ENCODE measurements around the gene OR52H1. TPM values are rescaled to one million over a fixed set of nuclear protein-coding genes. Genes with fewer than 3 reads are reported as not detected.

OR52H1 gene
- total and polyA plus RNA-seq, 2 experiments from 2014 or later, result 0.28 TPM; not detected in 1

DNA sequence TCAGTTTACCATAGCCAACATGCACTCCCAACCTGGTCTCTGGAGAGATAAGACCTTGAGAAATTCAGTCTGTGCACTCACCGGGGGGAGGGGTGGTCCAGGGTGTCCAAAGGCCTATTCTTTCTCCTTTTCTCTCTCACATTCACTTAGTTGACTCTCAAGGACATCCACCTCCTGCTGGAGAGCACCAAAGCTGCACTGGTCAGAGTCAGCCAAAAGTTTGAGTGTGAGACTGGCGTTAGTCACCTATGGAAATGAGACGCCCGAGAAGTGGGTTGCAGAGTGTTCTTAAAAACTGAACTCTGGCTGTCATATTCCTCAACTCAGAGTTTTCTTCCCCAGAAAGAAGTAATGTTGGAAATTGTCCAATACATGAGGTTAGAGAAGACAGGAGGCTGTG is 26.8 kb downstream of the OR52H1 start:
- no peaks in the 10 kb centered on the region; the same call in 1 of the 2 replicates for H4K20me1 ChIP-seq (replicated peaks; ENCODE audit: insufficient read depth)
- no peaks in the 10 kb centered on the region for H3K36me3 ChIP-seq (ENCODE audit: insufficient read depth)
- TF ChIP-seq STAT1 (IDR thresholded peaks at IDR 0.05; ENCODE audit: unreplicated experiment) (no peak), EZH2phosphoT487 (IDR thresholded peaks at IDR 0.05; ENCODE audit: unreplicated experiment) (no peak), ZNF331 (CRISPR knock-in tag; IDR thresholded peaks at IDR 0.05; ENCODE audit: low read depth) (no peak), NANOG (IDR thresholded peaks at IDR 0.05; ENCODE audit: borderline replicate concordance) (no peak), ZNF114 (CRISPR knock-in tag; IDR thresholded peaks at IDR 0.05) (no peak), EZH2 (IDR thresholded peaks at IDR 0.05; ENCODE audit: low read depth, unreplicated experiment) (no peak), CREB1 (CRISPR knock-in tag; IDR thresholded peaks at IDR 0.05; ENCODE audit: low read depth) (no peak), JUNB (IDR thresholded peaks at IDR 0.05; ENCODE audit: unreplicated experiment) (no peak), POLR2AphosphoS5 (IDR thresholded peaks at IDR 0.05; ENCODE audit: low read depth) (no peak)
- TF ChIP-seq, protein P1, sequence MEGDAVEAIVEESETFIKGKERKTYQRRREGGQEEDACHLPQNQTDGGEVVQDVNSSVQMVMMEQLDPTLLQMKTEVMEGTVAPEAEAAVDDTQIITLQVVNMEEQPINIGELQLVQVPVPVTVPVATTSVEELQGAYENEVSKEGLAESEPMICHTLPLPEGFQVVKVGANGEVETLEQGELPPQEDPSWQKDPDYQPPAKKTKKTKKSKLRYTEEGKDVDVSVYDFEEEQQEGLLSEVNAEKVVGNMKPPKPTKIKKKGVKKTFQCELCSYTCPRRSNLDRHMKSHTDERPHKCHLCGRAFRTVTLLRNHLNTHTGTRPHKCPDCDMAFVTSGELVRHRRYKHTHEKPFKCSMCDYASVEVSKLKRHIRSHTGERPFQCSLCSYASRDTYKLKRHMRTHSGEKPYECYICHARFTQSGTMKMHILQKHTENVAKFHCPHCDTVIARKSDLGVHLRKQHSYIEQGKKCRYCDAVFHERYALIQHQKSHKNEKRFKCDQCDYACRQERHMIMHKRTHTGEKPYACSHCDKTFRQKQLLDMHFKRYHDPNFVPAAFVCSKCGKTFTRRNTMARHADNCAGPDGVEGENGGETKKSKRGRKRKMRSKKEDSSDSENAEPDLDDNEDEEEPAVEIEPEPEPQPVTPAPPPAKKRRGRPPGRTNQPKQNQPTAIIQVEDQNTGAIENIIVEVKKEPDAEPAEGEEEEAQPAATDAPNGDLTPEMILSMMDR (conservative IDR thresholded peaks at IDR 0.05; ENCODE audit: low read depth in 2 of 2), result no peak
- TF ChIP-seq, protein P2, sequence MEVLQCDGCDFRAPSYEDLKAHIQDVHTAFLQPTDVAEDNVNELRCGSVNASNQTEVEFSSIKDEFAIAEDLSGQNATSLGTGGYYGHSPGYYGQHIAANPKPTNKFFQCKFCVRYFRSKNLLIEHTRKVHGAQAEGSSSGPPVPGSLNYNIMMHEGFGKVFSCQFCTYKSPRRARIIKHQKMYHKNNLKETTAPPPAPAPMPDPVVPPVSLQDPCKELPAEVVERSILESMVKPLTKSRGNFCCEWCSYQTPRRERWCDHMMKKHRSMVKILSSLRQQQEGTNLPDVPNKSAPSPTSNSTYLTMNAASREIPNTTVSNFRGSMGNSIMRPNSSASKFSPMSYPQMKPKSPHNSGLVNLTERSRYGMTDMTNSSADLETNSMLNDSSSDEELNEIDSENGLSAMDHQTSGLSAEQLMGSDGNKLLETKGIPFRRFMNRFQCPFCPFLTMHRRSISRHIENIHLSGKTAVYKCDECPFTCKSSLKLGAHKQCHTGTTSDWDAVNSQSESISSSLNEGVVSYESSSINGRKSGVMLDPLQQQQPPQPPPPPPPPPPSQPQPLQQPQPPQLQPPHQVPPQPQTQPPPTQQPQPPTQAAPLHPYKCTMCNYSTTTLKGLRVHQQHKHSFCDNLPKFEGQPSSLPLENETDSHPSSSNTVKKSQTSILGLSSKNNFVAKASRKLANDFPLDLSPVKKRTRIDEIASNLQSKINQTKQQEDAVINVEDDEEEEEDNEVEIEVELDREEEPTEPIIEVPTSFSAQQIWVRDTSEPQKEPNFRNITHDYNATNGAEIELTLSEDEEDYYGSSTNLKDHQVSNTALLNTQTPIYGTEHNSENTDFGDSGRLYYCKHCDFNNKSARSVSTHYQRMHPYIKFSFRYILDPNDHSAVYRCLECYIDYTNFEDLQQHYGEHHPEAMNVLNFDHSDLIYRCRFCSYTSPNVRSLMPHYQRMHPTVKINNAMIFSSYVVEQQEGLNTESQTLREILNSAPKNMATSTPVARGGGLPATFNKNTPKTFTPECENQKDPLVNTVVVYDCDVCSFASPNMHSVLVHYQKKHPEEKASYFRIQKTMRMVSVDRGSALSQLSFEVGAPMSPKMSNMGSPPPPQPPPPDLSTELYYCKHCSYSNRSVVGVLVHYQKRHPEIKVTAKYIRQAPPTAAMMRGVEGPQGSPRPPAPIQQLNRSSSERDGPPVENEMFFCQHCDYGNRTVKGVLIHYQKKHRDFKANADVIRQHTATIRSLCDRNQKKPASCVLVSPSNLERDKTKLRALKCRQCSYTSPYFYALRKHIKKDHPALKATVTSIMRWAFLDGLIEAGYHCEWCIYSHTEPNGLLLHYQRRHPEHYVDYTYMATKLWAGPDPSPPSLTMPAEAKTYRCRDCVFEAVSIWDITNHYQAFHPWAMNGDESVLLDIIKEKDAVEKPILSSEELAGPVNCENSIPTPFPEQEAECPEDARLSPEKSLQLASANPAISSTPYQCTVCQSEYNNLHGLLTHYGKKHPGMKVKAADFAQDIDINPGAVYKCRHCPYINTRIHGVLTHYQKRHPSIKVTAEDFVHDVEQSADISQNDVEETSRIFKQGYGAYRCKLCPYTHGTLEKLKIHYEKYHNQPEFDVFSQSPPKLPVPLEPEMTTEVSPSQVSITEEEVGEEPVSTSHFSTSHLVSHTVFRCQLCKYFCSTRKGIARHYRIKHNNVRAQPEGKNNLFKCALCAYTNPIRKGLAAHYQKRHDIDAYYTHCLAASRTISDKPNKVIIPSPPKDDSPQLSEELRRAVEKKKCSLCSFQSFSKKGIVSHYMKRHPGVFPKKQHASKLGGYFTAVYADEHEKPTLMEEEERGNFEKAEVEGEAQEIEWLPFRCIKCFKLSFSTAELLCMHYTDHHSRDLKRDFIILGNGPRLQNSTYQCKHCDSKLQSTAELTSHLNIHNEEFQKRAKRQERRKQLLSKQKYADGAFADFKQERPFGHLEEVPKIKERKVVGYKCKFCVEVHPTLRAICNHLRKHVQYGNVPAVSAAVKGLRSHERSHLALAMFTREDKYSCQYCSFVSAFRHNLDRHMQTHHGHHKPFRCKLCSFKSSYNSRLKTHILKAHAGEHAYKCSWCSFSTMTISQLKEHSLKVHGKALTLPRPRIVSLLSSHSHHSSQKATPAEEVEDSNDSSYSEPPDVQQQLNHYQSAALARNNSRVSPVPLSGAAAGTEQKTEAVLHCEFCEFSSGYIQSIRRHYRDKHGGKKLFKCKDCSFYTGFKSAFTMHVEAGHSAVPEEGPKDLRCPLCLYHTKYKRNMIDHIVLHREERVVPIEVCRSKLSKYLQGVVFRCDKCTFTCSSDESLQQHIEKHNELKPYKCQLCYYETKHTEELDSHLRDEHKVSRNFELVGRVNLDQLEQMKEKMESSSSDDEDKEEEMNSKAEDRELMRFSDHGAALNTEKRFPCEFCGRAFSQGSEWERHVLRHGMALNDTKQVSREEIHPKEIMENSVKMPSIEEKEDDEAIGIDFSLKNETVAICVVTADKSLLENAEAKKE (CRISPR knock-in tag; IDR thresholded peaks at IDR 0.05), result no peak
- TF ChIP-seq, protein P3, sequence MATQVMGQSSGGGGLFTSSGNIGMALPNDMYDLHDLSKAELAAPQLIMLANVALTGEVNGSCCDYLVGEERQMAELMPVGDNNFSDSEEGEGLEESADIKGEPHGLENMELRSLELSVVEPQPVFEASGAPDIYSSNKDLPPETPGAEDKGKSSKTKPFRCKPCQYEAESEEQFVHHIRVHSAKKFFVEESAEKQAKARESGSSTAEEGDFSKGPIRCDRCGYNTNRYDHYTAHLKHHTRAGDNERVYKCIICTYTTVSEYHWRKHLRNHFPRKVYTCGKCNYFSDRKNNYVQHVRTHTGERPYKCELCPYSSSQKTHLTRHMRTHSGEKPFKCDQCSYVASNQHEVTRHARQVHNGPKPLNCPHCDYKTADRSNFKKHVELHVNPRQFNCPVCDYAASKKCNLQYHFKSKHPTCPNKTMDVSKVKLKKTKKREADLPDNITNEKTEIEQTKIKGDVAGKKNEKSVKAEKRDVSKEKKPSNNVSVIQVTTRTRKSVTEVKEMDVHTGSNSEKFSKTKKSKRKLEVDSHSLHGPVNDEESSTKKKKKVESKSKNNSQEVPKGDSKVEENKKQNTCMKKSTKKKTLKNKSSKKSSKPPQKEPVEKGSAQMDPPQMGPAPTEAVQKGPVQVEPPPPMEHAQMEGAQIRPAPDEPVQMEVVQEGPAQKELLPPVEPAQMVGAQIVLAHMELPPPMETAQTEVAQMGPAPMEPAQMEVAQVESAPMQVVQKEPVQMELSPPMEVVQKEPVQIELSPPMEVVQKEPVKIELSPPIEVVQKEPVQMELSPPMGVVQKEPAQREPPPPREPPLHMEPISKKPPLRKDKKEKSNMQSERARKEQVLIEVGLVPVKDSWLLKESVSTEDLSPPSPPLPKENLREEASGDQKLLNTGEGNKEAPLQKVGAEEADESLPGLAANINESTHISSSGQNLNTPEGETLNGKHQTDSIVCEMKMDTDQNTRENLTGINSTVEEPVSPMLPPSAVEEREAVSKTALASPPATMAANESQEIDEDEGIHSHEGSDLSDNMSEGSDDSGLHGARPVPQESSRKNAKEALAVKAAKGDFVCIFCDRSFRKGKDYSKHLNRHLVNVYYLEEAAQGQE (IDR thresholded peaks at IDR 0.05; ENCODE audit: unreplicated experiment), result no peak
- TF ChIP-seq, protein P4, sequence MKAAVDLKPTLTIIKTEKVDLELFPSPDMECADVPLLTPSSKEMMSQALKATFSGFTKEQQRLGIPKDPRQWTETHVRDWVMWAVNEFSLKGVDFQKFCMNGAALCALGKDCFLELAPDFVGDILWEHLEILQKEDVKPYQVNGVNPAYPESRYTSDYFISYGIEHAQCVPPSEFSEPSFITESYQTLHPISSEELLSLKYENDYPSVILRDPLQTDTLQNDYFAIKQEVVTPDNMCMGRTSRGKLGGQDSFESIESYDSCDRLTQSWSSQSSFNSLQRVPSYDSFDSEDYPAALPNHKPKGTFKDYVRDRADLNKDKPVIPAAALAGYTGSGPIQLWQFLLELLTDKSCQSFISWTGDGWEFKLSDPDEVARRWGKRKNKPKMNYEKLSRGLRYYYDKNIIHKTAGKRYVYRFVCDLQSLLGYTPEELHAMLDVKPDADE (IDR thresholded peaks at IDR 0.05), result no peak
- peaks cover 13% of the 10 kb centered on the region for H3K4me1 Mint-ChIP-seq
- H3K27ac ChIP-seq (ENCODE audit: low read depth), result no peak overlapping the region
- no peaks in the 10 kb centered on the region for H3K9me2 ChIP-seq (ENCODE audit: insufficient read depth)
- peaks cover 10% of the 10 kb centered on the region for H3K27me3 Mint-ChIP-seq (ENCODE audit: insufficient read depth, low read depth, poor library complexity)
- H2AFZ ChIP-seq, result no peak overlapping the region
- no peak overlapping the region for H3K4me2 ChIP-seq
- no peak overlapping the region for H3K4me3 Mint-ChIP-seq
- no peaks in the 10 kb centered on the region for H3F3A ChIP-seq (replicated peaks; ENCODE audit: low read depth)
- ATAC-seq (no peak), DNase-seq (ENCODE audit: low spot score) (no peak)
- no peak overlapping the region for H3K27ac Mint-ChIP-seq
- H3K4me3 ChIP-seq, result no peak overlapping the region
- H3K27me3 ChIP-seq (ENCODE audit: insufficient read depth), result no peaks in the 10 kb centered on the region
- peaks cover 2% of the 10 kb centered on the region; the same call in 1 of the 3 replicates for H3K9me3 Mint-ChIP-seq
- no peaks in the 10 kb centered on the region for H3K79me2 ChIP-seq (replicated peaks; ENCODE audit: insufficient read depth)
- no peaks in the 10 kb centered on the region; the same call in 1 of the 2 replicates for H3K4me1 ChIP-seq (ENCODE audit: insufficient read depth)
- no peaks in the 10 kb centered on the region for H3K36me3 Mint-ChIP-seq (ENCODE audit: low read depth)
